K562 (cell line): ENCODE data around the gene EIPR1. TPM values are rescaled to one million over a fixed set of nuclear protein-coding genes. Genes with fewer than 3 reads are reported as not detected.

Experiments
- ATAC-seq: fragments of 200-7000 bp; cut with Tn5 transposase; 3 replicates; pipeline ENCODE4 v1.9.1; 2020; ENCODE audit warnings: moderate library complexity
- BruUV-seq: library from RNA; stranded (reverse); fragments of 400-500 nt; replicated peaks from 2 replicates; lab custom pipeline; 2021; lab: Mats Ljungman, UMichigan
- CTCF ChIA-PET: fragments of 300-600 bp; formaldehyde crosslinking; extraction: SDS; loops from one replicate; lab custom pipeline; 2021; ENCODE audit warnings: low intra/inter-chr PET ratio; lab: Yijun Ruan, JAX
- POLR2A ChIA-PET: fragments of 300-600, 350-650 bp; sonication (Branson Sonifier 250); formaldehyde crosslinking; extraction: SDS; loops from one replicate; lab custom pipeline; 2021; ENCODE audit warnings: antibody characterized with exemption, inconsistent platforms; lab: Yijun Ruan, JAX
- DNase-seq, 4 experiments: peaks; one replicate each; pipeline versions ENCODE4 v3.0.0 to v3.0.0-alpha.2; 2011 to 2018; ENCODE audit warnings: low spot score in 3 of 4, mixed read lengths in 3 of 4; ENCODE audit errors: extremely low read depth in 1 of 4
- FAIRE-seq: peaks from 2 replicates; lab custom pipeline; 2011; peaks lifted over from hg19 to GRCh38; lab: Jason Lieb, UNC
- H2AFZ ChIP-seq: 2 replicates; pipeline ENCODE4 v1.6.0; 2011; ENCODE audit warnings: low read depth, low read length, control low read depth, inconsistent platforms
- H3K27ac ChIP-seq: fragments of 200-600 bp; 3 replicates; pipeline ENCODE4 v1.8.0; 2011; ENCODE audit warnings: low read depth, mild to moderate bottlenecking, control low read depth, inconsistent platforms, low read length, moderate library complexity, mixed read lengths; ENCODE audit errors: extremely low read depth
- H3K27me3 ChIP-seq, 2 experiments: fragments of 300-600 bp in 1 of 2; 2 replicates in 1 of 2; 3 replicates in 1 of 2; pipeline versions ENCODE4 v1.6.0 to v1.8.0; 2011; ENCODE audit warnings: inconsistent platforms in 2 of 2, low read length in 2 of 2, mild to moderate bottlenecking in 1 of 2, mixed read lengths in 1 of 2, moderate library complexity in 1 of 2; ENCODE audit not compliant: control insufficient read depth in 2 of 2, insufficient read depth in 2 of 2
- H3K36me3 ChIP-seq: fragments of 300-600 bp; 3 replicates; pipeline ENCODE4 v1.8.0; 2011; ENCODE audit warnings: mild to moderate bottlenecking, low read length, inconsistent platforms; ENCODE audit not compliant: control insufficient read depth, insufficient read depth
- H3K4me1 ChIP-seq, 2 experiments: fragments of 200-600 bp in 1 of 2; replicated peaks in 1 of 2; 2 replicates in 1 of 2; 3 replicates in 1 of 2; pipeline versions ENCODE4 v1.5.1 to v1.8.0; 2011; ENCODE audit warnings: inconsistent platforms in 2 of 2, low read length in 2 of 2, mild to moderate bottlenecking in 1 of 2, mixed read lengths in 1 of 2, moderate library complexity in 1 of 2; ENCODE audit not compliant: control insufficient read depth in 2 of 2, insufficient read depth in 2 of 2
- H3K4me2 ChIP-seq: 2 replicates; pipeline ENCODE4 v1.6.1; 2011; ENCODE audit warnings: low read length, control low read depth, inconsistent platforms, mixed read lengths; ENCODE audit not compliant: insufficient read depth
- H3K4me3 ChIP-seq: fragments of 200-600 bp; sonication (generic), shearing (Covaris generic); 2 replicates; pipeline ENCODE4 v1.5.1; 2016; ENCODE audit warnings: control low read depth, inconsistent platforms
- H3K79me2 ChIP-seq: fragments of 200-600 bp; 3 replicates; pipeline ENCODE4 v1.8.0; 2011; ENCODE audit warnings: low read length, inconsistent platforms; ENCODE audit not compliant: control insufficient read depth, insufficient read depth
- H3K9ac ChIP-seq, 2 experiments: 2 replicates each; pipeline versions ENCODE4 v1.6.0 to v1.6.1; 2011; ENCODE audit warnings: low read depth in 2 of 2, low read length in 2 of 2, control low read depth in 1 of 2, inconsistent platforms in 1 of 2, mild to moderate bottlenecking in 1 of 2, mixed read lengths in 1 of 2; ENCODE audit not compliant: insufficient read depth in 1 of 2
- H3K9me1 ChIP-seq: one replicate; pipeline ENCODE4 v1.6.0; 2011; ENCODE audit warnings: inconsistent platforms, mild to moderate bottlenecking, low read length, moderate library complexity; ENCODE audit not compliant: control insufficient read depth, insufficient read depth
- H3K9me3 ChIP-seq: replicated peaks from 2 replicates; pipeline ENCODE4 v1.5.1; 2011; ENCODE audit warnings: low read depth, low read length, inconsistent platforms; ENCODE audit not compliant: control insufficient read depth, insufficient read depth
- H4K20me1 ChIP-seq: replicated peaks from 2 replicates; pipeline ENCODE4 v1.6.1; 2011; ENCODE audit warnings: low read length, inconsistent platforms, mixed read lengths; ENCODE audit not compliant: control insufficient read depth, insufficient read depth
- CEBPB ChIP-seq: fragments of 450-650 bp; IDR thresholded peaks from 2 replicates; pipeline ENCODE4 v1.6.1; 2016; ENCODE audit warnings: missing genetic modification characterization, missing compliant biosample characterization
- HCFC1 ChIP-seq: IDR thresholded peaks from 2 replicates; pipeline ENCODE4 v1.6.1; 2012; ENCODE audit warnings: low read depth, low read length, improper control_type of control experiment
- HMBOX1 ChIP-seq: sonication (generic); IDR thresholded peaks from 2 replicates; pipeline ENCODE4 v1.6.1; 2016
- KLF1 ChIP-seq: fragments of 450-650 bp; IDR thresholded peaks from 2 replicates; pipeline ENCODE4 v1.6.1; 2016; ENCODE audit warnings: missing genetic modification characterization, missing compliant biosample characterization
- MAX ChIP-seq: sonication (generic); formaldehyde crosslinking; IDR thresholded peaks from 2 replicates; pipeline ENCODE4 v1.9.0; 2022; ENCODE audit warnings: mild to moderate bottlenecking, missing genetic modification reagents
- MAZ ChIP-seq, 2 experiments: fragments of 450-650 bp in 1 of 2; sonication (generic) in 1 of 2; formaldehyde crosslinking; IDR thresholded peaks in 1 of 2; conservative IDR thresholded peaks in 1 of 2; 2 replicates each; pipeline versions ENCODE4 v1.4.0 to v1.5.0; 2020; ENCODE audit warnings: mild to moderate bottlenecking in 1 of 2, missing genetic modification reagents in 1 of 2
- SNIP1 ChIP-seq: fragments of 450-650 bp; IDR thresholded peaks from 2 replicates; pipeline ENCODE4 v1.7.1; 2017; ENCODE audit warnings: low read depth, mild to moderate bottlenecking
- SNRNP70 ChIP-seq: fragments of 200-400 bp; formaldehyde crosslinking; optimal IDR thresholded peaks from 2 replicates; pipeline ENCODE3; 2017; ENCODE audit warnings: low read depth, low read length
- ZBTB1 ChIP-seq: sonication (generic); formaldehyde crosslinking; IDR thresholded peaks from 2 replicates; pipeline ENCODE4 v1.8.1; 2023; ENCODE audit warnings: missing genetic modification reagents, low read depth, mild to moderate bottlenecking, borderline replicate concordance
- ZBTB7A ChIP-seq: IDR thresholded peaks from 2 replicates; pipeline ENCODE4 v1.6.1; 2011; ENCODE audit warnings: low read depth, mild to moderate bottlenecking, low read length, moderate library complexity, borderline replicate concordance; ENCODE audit not compliant: control insufficient read depth
- ZNF318 ChIP-seq, 2 experiments: fragments of 450-650 bp; IDR thresholded peaks; 2 replicates each; pipeline ENCODE4 v1.6.1; 2016; ENCODE audit warnings: mild to moderate bottlenecking in 2 of 2, borderline replicate concordance in 1 of 2, low read depth in 1 of 2, moderate library complexity in 1 of 2
- WGBS: fragments of 100-300 bp; shearing (Covaris generic); methylation state at CpG from one replicate; pipeline ENCODE4 v1.1.6; 2016; ENCODE audit warnings: low coverage, mixed read lengths; ENCODE audit not compliant: insufficient coverage; ENCODE audit errors: missing lambda C conversion rate; 5-methylcytosine and 5-hydroxymethylcytosine counted together
- in situ Hi-C: fragments of 300-500 bp; cut with MboI; formaldehyde crosslinking; loops from 4 replicates; pipeline ENCODE4 v1.15.0; 2018; ENCODE audit warnings: inconsistent platforms, mixed read lengths
- intact Hi-C: fragments of 100-400 bp; cut with micrococcal nuclease; formaldehyde crosslinking; loops from 2 replicates; pipeline ENCODE4 v1.14.2; 2022
- polyA plus RNA-seq, 8 experiments: library from polyadenylated mRNA; depleted of rRNA in 4 of 8; stranded (reverse) in 5 of 8; unstranded in 3 of 8; fragments of >200 nt; fragmentation: Nextera tagmentation in 2 of 8; fragmentation: Illumina TruSeq in 1 of 8; extraction: Ambion mirVana in 2 of 8; extraction: Trizol in 1 of 8; gene quantifications; 2 replicates each; pipeline versions ENCODE4 v1.2.1 to v1.2.3, GENCODE V29; 2011 to 2014; ENCODE audit warnings: inconsistent platforms in 1 of 8, missing spikeins in 1 of 8
- total RNA-seq, 7 experiments: library from RNA; depleted of rRNA in 6 of 7; stranded (reverse); fragments of >200 nt in 6 of 7; fragmentation: Illumina TruSeq in 2 of 7; extraction: Trizol in 2 of 7; gene quantifications; 2 replicates each; pipeline versions ENCODE4 v1.2.1 to v1.2.3, GENCODE V29; 2011 to 2021; ENCODE audit warnings: low replicate concordance in 1 of 7

EIPR1 gene
- total and polyA plus RNA-seq, 9 of the 15 experiments (the other 6 are each of a cell fraction or from before 2014, with no cell fraction given), result 19.9 to 54.4 (median 35.9) TPM

GRCh38 chr2:3300224-3300995, 77.2 kb downstream of the EIPR1 start:
- CTCF ChIA-PET, result interaction anchor here (0.7 kb wide), 2 partner anchors 408 to 509 kb away, joined by 3 read pairs; no protein-coding TSS in a partner anchor
- TF ChIP-seq MAZ (CRISPR knock-in tag; conservative IDR thresholded peaks at IDR 0.05 in 1 of 2, IDR thresholded peaks at IDR 0.05 in 1 of 2), result no peak
- no peak for TF ChIP-seq CEBPB (tag)
- TF ChIP-seq KLF1 (tag), result no peak
- no peak for TF ChIP-seq ZBTB1
- TF ChIP-seq HCFC1, result no peak
- TF ChIP-seq ZBTB7A, result no peak
- TF ChIP-seq MAX (CRISPR knock-in tag), result no peak
- no peak for TF ChIP-seq HMBOX1
- no peak for TF ChIP-seq ZNF318 (IDR thresholded peaks at IDR 0.05; ENCODE audit: borderline replicate concordance in 1 of 2, low read depth in 1 of 2)
- TF ChIP-seq SNRNP70, result no peak
- no peak for TF ChIP-seq SNIP1

More at GRCh38 chr2:3300224-3300995, 77.2 kb downstream of the EIPR1 start:
- Histone ChIP-seq H3K4me2 (no peak overlapping the region), H3K9me3 (no peaks in the 10 kb centered on the region), H4K20me1 (peaks cover 20% of the 10 kb centered on the region), H3K4me3 (no peak overlapping the region), H3K27me3 (no peaks in the 10 kb centered on the region), H3K9me1 (no peaks in the 10 kb centered on the region), H3K9ac (no peak overlapping the region), H3K36me3 (peaks cover 15% of the 10 kb centered on the region; the same call in 2 of the 3 replicates), H3K79me2 (no peaks in the 10 kb centered on the region), H3K27ac (no peak overlapping the region), H2AFZ (no peak overlapping the region), H3K4me1 (peaks cover 0 to 22% of the 10 kb centered on the region in 2 experiments; a peak in 2 of 5 replicates)
- in situ Hi-C loops (no loop called here), intact Hi-C loops (loop anchor here (10.0 kb wide), 1 partner anchor 226 kb away; no protein-coding TSS in a partner anchor)
- DNase-seq (no peak), ATAC-seq (no peak), FAIRE-seq (no peak)
- 84% methylated on average over 13 of the region's 14 CpGs for WGBS
- POLR2A ChIA-PET, result interaction anchor here (1.0 kb wide), 1 partner anchor 77 kb away, joined by 3 read pairs; the partner anchor contains the start of gene EIPR1
- BruUV-seq, result no TSS peak
